ENCODE data around the gene SARDH.

Gene SARDH

GRCh38 chr9:133713150-133713959 is 24.8 kb downstream of the SARDH start:
- no peak for DNase-seq

- DNase-seq, result no peak
These were observed 25.7 kb downstream of the SARDH start for GRCh38 chr9:133712221-133713100.

- DNase-seq, result no peak
These were observed 26.5 kb downstream of the SARDH start for GRCh38 chr9:133711428-133712220.

- no peak for DNase-seq
These were observed 27.3 kb downstream of the SARDH start for GRCh38 chr9:133710661-133711427.

GRCh38 chr9:133709691-133710571 is 28.2 kb downstream of the SARDH start:
- DNase-seq, result no peak

- DNase-seq, result no peak
These were observed 29.0 kb downstream of the SARDH start for GRCh38 chr9:133709015-133709611.

- DNase-seq, result no peak
These were observed 29.7 kb downstream of the SARDH start for GRCh38 chr9:133708246-133709014.

GRCh38 chr9:133707763-133708245 is 30.3 kb downstream of the SARDH start:
- DNase-seq, result no peak

GRCh38 chr9:133707065-133707762 is 30.9 kb downstream of the SARDH start:
- no peak for DNase-seq

GRCh38 chr9:133706307-133707050 is 31.7 kb downstream of the SARDH start:
- no peak for DNase-seq

GRCh38 chr9:133705576-133705975 is 32.6 kb downstream of the SARDH start:
- DNase-seq, result no peak

- no peak for DNase-seq
These were observed 33.4 kb downstream of the SARDH start for GRCh38 chr9:133704711-133705181.

- no peak for DNase-seq
These were observed 34.4 kb downstream of the SARDH start for GRCh38 chr9:133703591-133704399.

GRCh38 chr9:133702798-133703590 is 35.2 kb downstream of the SARDH start:
- no peak for DNase-seq

- DNase-seq, result no peak
These were observed 36.0 kb downstream of the SARDH start for GRCh38 chr9:133701981-133702797.

Measured in NCI-H446 (cell line).